Omental fat pad (tissue), 4 donors: ENCODE data around the gene CABLES2. TPM values are rescaled to one million over a fixed set of nuclear protein-coding genes. Genes with fewer than 3 reads are reported as not detected.

Source experiments
- ATAC-seq: fragments of 150-250 bp; one replicate; pipeline ENCODE4 v1.9.1; 2016; ENCODE audit warnings: mild to moderate bottlenecking, moderate library complexity; ENCODE audit not compliant: low FRiP score
- DNase-seq: peaks from one replicate; pipeline ENCODE4 v3.0.0-alpha.2; 2019; ENCODE audit warnings: low spot score
- CTCF ChIP-seq, 3 donors: fragments of 450-650 bp; IDR thresholded peaks; one replicate each; pipeline ENCODE4 v1.5.1; 2016 to 2017; ENCODE audit warnings: antibody characterized with exemption in 3 of 3, mild to moderate bottlenecking in 3 of 3, moderate library complexity in 2 of 3
- total RNA-seq, 4 donors: library from RNA; depleted of rRNA; stranded (reverse); fragments of >200 nt; gene quantifications; one replicate each; pipeline ENCODE4 v1.1.0, GENCODE V29; 2016

CABLES2 gene
- total RNA-seq, 4 donors from 2014 or later = 1.5 to 2.8 (median 2.5) TPM

GRCh38 chr20:62451156-62451767 lies 44.2 kb upstream of the CABLES2 start:
- no peak for ATAC-seq
- TF ChIP-seq CTCF (IDR thresholded peaks at IDR 0.05) = no peak

GRCh38 chr20:62449951-62450691 lies 43.0 kb upstream of the CABLES2 start:
- TF ChIP-seq CTCF (IDR thresholded peaks at IDR 0.05) = no peak
- no peak for ATAC-seq

More at GRCh38 chr20:62451156-62451767, 44.2 kb upstream of the CABLES2 start:
- no peak for DNase-seq

GRCh38 chr20:62448788-62449187 lies 41.7 kb upstream of the CABLES2 start:
- TF ChIP-seq CTCF (IDR thresholded peaks at IDR 0.05) = no peak
- ATAC-seq (no peak), DNase-seq (no peak)

More at GRCh38 chr20:62449951-62450691, 43.0 kb upstream of the CABLES2 start:
- DNase-seq = no peak

GRCh38 chr20:62448038-62448437 lies 41.0 kb upstream of the CABLES2 start:
- no peak for DNase-seq
- TF ChIP-seq CTCF (IDR thresholded peaks at IDR 0.05) = no peak

GRCh38 chr20:62446888-62447869 lies 40.1 kb upstream of the CABLES2 start:
- ATAC-seq (no peak), DNase-seq (no peak)
- TF ChIP-seq CTCF (IDR thresholded peaks at IDR 0.05) = no peak

More at GRCh38 chr20:62448038-62448437, 41.0 kb upstream of the CABLES2 start:
- no peak for ATAC-seq

GRCh38 chr20:62446481-62446880 lies 39.4 kb upstream of the CABLES2 start:
- DNase-seq = no peak
- TF ChIP-seq CTCF (IDR thresholded peaks at IDR 0.05) = no peak
- ATAC-seq = no peak
